ENCODE measurements around the gene SIAH3.

Gene SIAH3

GRCh38 chr13:45748941-45749759, 102.4 kb downstream of the SIAH3 start:
- DNase-seq (ENCODE audit: insufficient read length, low spot score) (no peak), FAIRE-seq (no peak)

- FAIRE-seq = no peak
These were observed 104.5 kb downstream of the SIAH3 start for GRCh38 chr13:45747071-45747470.

GRCh38 chr13:45744979-45745378, 106.6 kb downstream of the SIAH3 start:
- FAIRE-seq (no peak), DNase-seq (ENCODE audit: insufficient read length, low spot score) (no peak)

More at GRCh38 chr13:45747071-45747470, 104.5 kb downstream of the SIAH3 start:
- DNase-seq (ENCODE audit: insufficient read length, low spot score) = no peak

GRCh38 chr13:45742985-45743384, 108.6 kb downstream of the SIAH3 start:
- FAIRE-seq (no peak), DNase-seq (ENCODE audit: insufficient read length, low spot score) (no peak)

GRCh38 chr13:45737571-45738017, 114.0 kb downstream of the SIAH3 start:
- no peak for FAIRE-seq
- no peak for DNase-seq (ENCODE audit: insufficient read length, low spot score)

- FAIRE-seq = no peak
- DNase-seq (ENCODE audit: insufficient read length, low spot score) = no peak
These were observed 118.2 kb downstream of the SIAH3 start for GRCh38 chr13:45733361-45733760.

GRCh38 chr13:45732916-45733315, 118.6 kb downstream of the SIAH3 start:
- FAIRE-seq (no peak), DNase-seq (ENCODE audit: insufficient read length, low spot score) (no peak)

- FAIRE-seq (no peak), DNase-seq (ENCODE audit: insufficient read length, low spot score) (no peak)
These were observed 120.1 kb downstream of the SIAH3 start for GRCh38 chr13:45731455-45731854.

GRCh38 chr13:45728759-45729158, 122.8 kb downstream of the SIAH3 start:
- no peak for FAIRE-seq
- peak; percentile 27 for DNase-seq (ENCODE audit: insufficient read length, low spot score)
